Ovary (tissue), 10 donors: ENCODE measurements around the gene CLDN34. TPM values are rescaled to one million over a fixed set of nuclear protein-coding genes. Genes with fewer than 3 reads are reported as not detected.

Source experiments
- DNase-seq, 5 donors: peaks; one replicate each; pipeline ENCODE4 v3.0.0-alpha.2; 2019 to 2020
- H3K27ac ChIP-seq, 2 donors: fragments of 200-600 bp; one replicate each; pipeline versions ENCODE4 v1.5.1 to v1.8.0; 2019 to 2022
- H3K27me3 ChIP-seq: fragments of 200-600 bp; one replicate; pipeline ENCODE4 v1.8.0; 2022
- H3K36me3 ChIP-seq: fragments of 200-600 bp; sonication (generic); one replicate; pipeline ENCODE4 v1.5.1; 2019
- H3K4me1 ChIP-seq: one replicate; pipeline ENCODE4 v1.8.1; 2013; ENCODE audit warnings: mild to moderate bottlenecking, moderate library complexity; ENCODE audit not compliant: insufficient read depth
- H3K4me3 ChIP-seq: fragments of 200-600 bp; sonication (generic); one replicate; pipeline ENCODE4 v1.5.1; 2017
- H3K9me3 ChIP-seq, 2 donors: fragments of 200-600 bp in 1 of 2; sonication (generic) in 1 of 2; one replicate each; pipeline versions ENCODE4 v1.5.1 to v1.8.1; 2013 to 2019; ENCODE audit warnings: mild to moderate bottlenecking in 1 of 2, moderate library complexity in 1 of 2
- EP300 ChIP-seq: sonication (generic); formaldehyde crosslinking; IDR thresholded peaks from one replicate; pipeline ENCODE4 v1.6.1; 2017; ENCODE audit warnings: antibody characterized with exemption
- POLR2A ChIP-seq: fragments of 450-650 bp; IDR thresholded peaks from one replicate; pipeline ENCODE4 v1.6.1; 2017; ENCODE audit warnings: antibody characterized with exemption, mild to moderate bottlenecking, moderate library complexity
- WGBS, 3 donors: extraction: QIAGEN DNeasy Blood & Tissue Kit in 1 of 3; methylation state at CpG; one replicate each; pipeline versions ENCODE4 v1.1.5 to v1.1.7; 2013 to 2017; 5-methylcytosine and 5-hydroxymethylcytosine counted together
- intact Hi-C, 4 donors: fragments of 100-400 bp; cut with DNase I; formaldehyde crosslinking; loops; one replicate each; pipeline versions ENCODE4 v1.11.0 to v1.15.1; 2022 to 2023
- long read RNA-seq, 3 donors: library from polyadenylated mRNA in 2 of 3; unstranded in 2 of 3; transcript quantifications; one replicate each; pipeline ENCODE4 v2.0.0 and lab custom pipeline, GENCODE V29; 2021 to 2026
- polyA plus RNA-seq, 2 donors: library from polyadenylated mRNA; stranded (reverse); fragments of 200-250 nt in 1 of 2; fragments of 350-450 nt in 1 of 2; fragmentation: Illumina TruSeq in 1 of 2; extraction: RNeasy Lipid Tissue Mini Kit (QIAGEN cat#74804) in 1 of 2; gene quantifications; one replicate each; pipeline ENCODE4 v1.2.3, GENCODE V29; 2013 to 2014
- total RNA-seq, 7 donors: library from RNA; depleted of rRNA in 2 of 7; stranded (reverse); fragments of >200 nt in 2 of 7; fragmentation: NEBNext Ultra II Directional in 3 of 7; extraction: Animal tissue kit (Norgen Biotek cat#: 25700) in 3 of 7; gene quantifications; one replicate each; pipeline versions ENCODE4 v1.1.0 to v1.2.4, GENCODE V29; 2016 to 2023
- TF ChIP-seq, protein P1 (sequence below), 3 donors: fragments of 450-650 bp in 2 of 3; fragments of 200-600 bp in 1 of 3; IDR thresholded peaks; one replicate each; pipeline versions ENCODE4 v1.5.1 to v1.8.0; 2016 to 2022; ENCODE audit warnings: antibody characterized with exemption in 3 of 3, mild to moderate bottlenecking in 1 of 3
- donor health status: DM: no; HTN: no; CAD: no; lungs with moderate emphysema.
- donor health status: DM: no; HTN: no; CAD: no.
- donor health status: Bipolar disorder and iron deficiency.
- donor health status: DM: yes; HTN: yes; CAD: no.
- donor health status: DM: no; HTN: no; CAD: no.
- donor health status: DM: yes; HTN: yes; CAD: no.

Gene CLDN34, protein sequence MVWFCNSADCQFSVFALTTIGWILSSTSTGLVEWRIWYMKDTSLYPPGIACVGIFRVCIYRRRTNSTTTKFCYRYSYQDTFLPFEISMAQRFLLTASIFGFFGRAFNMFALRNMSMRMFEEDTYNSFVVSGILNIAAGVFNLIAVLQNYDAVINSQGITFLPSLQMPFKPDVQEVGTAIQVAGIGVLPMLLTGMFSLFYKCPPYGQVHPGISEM
- total RNA-seq (under 1 TPM in 5 of 7 donors, not detected in 2; 0.45 to 0.82 (median 0.57) TPM), polyA plus RNA-seq (under 1 TPM in 1 of 2 donors, not detected in 1; 0.12 TPM)
- long read RNA-seq, donor 1: 0 reads
- long read RNA-seq, donor 2: 0 reads
- long read RNA-seq, donor 3: 0 reads

DNA sequence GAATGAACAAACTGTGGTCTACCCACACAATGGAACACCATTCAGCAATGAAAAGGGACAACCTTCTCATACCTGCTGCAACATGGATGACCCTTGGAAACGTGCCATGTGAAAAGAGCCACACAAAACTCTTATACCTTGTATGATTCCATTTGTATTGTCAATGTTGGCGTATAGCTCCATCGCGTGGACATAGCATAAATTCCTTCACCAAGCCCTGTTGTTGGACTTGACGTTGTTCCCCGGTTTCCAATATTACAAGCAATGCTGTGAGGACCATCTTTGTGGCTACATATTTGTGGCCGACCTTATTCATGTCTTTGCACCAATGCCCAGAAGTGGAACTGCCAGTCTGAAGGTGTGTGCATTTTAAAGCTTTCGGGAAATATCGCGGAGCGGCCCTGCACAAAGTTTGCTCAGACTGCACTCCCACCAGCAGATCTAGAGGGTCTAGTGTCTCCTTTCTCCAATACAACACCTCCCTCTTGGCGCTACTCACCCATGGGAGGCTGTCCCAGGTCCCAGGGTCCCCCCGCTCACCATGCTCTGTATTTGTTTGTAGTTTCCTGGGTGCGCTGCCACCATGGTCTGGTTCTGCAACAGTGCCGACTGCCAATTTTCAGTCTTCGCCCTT is at the start of gene CLDN34:
Gene CLDN34, plus strand, starts transcription at position 584 of the 634 bp plus-strand sequence. Its CDS starts 0 bp downstream, at position 584.
- TF ChIP-seq EP300 (no peak), POLR2A (no peak)
- TF ChIP-seq, protein P1, sequence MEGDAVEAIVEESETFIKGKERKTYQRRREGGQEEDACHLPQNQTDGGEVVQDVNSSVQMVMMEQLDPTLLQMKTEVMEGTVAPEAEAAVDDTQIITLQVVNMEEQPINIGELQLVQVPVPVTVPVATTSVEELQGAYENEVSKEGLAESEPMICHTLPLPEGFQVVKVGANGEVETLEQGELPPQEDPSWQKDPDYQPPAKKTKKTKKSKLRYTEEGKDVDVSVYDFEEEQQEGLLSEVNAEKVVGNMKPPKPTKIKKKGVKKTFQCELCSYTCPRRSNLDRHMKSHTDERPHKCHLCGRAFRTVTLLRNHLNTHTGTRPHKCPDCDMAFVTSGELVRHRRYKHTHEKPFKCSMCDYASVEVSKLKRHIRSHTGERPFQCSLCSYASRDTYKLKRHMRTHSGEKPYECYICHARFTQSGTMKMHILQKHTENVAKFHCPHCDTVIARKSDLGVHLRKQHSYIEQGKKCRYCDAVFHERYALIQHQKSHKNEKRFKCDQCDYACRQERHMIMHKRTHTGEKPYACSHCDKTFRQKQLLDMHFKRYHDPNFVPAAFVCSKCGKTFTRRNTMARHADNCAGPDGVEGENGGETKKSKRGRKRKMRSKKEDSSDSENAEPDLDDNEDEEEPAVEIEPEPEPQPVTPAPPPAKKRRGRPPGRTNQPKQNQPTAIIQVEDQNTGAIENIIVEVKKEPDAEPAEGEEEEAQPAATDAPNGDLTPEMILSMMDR (IDR thresholded peaks at IDR 0.05): no peak
- H3K36me3 ChIP-seq: no peaks in the 10 kb centered on the region
- intact Hi-C loops: no loop called here
- H3K27me3 ChIP-seq: no peaks in the 10 kb centered on the region
- H3K27ac ChIP-seq: no peak within 1 kb of the TSS
- no peaks in the 10 kb centered on the region for H3K9me3 ChIP-seq
- WGBS, 3 donors: 86 to 89% (median 88%) methylated on average over 16 of the region's 16 CpGs
- H3K4me1 ChIP-seq: no peaks in the 10 kb centered on the region
- no peak for DNase-seq
- H3K4me3 ChIP-seq: no peak within 1 kb of the TSS

DNA sequence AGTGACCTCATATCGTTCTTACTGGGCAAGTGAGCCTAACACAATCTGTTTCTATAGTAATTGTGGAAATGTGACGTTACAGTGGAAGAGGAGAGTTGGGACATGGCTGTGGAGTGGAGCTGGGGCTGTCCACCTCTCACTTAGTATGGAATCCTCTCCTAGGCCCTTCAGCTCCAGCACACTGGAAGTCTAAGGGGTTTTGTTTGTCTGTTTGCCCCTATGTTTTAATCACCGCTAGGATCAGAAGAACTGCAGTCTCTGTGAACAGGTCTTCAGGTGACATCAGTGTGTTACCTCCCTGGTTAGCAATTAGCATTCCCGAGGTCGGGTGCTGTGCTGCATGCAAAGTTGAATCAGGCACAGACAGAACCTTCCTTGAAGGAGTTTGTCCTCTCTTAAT is 49.3 kb upstream of the CLDN34 start:
- 73 to 80% (median 75%) methylated on average over 5 of the region's 5 CpGs for WGBS, 3 donors
- intact Hi-C loops: no loop called here
- Histone ChIP-seq H3K4me1 (no peaks in the 10 kb centered on the region), H3K27me3 (no peaks in the 10 kb centered on the region), H3K9me3 (no peaks in the 10 kb centered on the region), H3K27ac (no peak overlapping the region), H3K4me3 (no peak overlapping the region), H3K36me3 (no peaks in the 10 kb centered on the region)
- TF ChIP-seq POLR2A (no peak), EP300 (no peak)
- TF ChIP-seq, protein P1 (IDR thresholded peaks at IDR 0.05): no peak
- DNase-seq: no peak

DNA sequence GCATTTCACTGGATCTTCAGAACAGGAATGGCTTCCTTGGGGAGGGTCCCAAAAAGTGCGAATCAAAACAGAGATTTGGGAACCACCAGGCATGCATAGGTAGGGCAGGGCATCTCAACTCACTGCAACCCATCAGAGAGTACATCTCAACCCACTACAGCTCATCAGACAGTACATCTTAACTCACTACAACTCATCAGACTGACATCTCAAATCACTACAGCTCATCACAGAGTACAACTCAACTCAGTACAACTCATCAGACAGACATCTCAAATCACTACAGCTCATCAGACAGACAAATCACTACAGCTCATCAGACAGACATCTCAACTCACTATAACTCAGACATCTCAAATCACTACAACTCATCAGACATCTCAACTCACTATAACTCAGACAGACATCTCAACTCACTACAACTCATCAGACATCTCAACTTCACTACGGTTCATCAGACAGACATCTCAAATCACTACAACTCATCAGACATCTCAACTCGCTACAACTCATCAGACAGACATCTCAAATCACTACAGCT is 47.5 kb upstream of the CLDN34 start:
- 74 to 88% (median 77%) methylated on average over 3 of the region's 3 CpGs for WGBS, 3 donors
- Histone ChIP-seq H3K36me3 (no peaks in the 10 kb centered on the region), H3K4me1 (no peaks in the 10 kb centered on the region), H3K9me3 (no peaks in the 10 kb centered on the region), H3K27ac (no peak overlapping the region), H3K4me3 (no peak overlapping the region), H3K27me3 (no peaks in the 10 kb centered on the region)
- DNase-seq: no peak
- TF ChIP-seq, protein P1 (IDR thresholded peaks at IDR 0.05): no peak
- no peak for TF ChIP-seq POLR2A
- TF ChIP-seq EP300: no peak
- intact Hi-C loops: no loop called here

DNA sequence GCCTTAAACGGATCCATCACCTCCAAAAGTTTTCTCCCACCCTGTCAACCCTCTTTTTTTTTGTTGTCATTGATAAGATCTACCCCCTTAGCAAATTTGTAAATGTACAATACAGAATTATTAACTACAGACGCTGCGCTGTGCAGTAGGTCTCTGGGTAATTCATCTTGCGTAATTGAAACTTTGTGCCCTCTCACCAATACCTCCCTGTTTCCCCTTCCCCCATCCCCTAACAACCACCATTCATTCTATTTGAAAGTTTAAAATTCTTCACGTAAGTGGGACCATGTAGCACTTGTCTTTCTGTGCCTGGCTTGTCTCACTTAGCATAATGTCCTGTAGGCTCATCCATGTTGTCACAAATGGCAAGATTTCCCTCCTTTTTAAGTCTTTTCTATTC is 45.8 kb upstream of the CLDN34 start:
- H3K27ac ChIP-seq: no peak overlapping the region
- intact Hi-C loops: no loop called here
- DNase-seq: no peak
- H3K9me3 ChIP-seq: no peaks in the 10 kb centered on the region
- H3K27me3 ChIP-seq: no peaks in the 10 kb centered on the region
- no peak overlapping the region for H3K4me3 ChIP-seq
- H3K4me1 ChIP-seq: no peaks in the 10 kb centered on the region
- H3K36me3 ChIP-seq: no peaks in the 10 kb centered on the region
- WGBS, 3 donors: 83 to 86% (median 86%) methylated on average over 5 of the region's 5 CpGs
- no peak for TF ChIP-seq EP300
- TF ChIP-seq, protein P1 (IDR thresholded peaks at IDR 0.05): no peak
- no peak for TF ChIP-seq POLR2A
